HG03108 (cell line): ENCODE measurements around the gene NHP2.
A peak's percentile ranks its signal among the peaks of the same experiment; 100 is the strongest.
"Not testable (repeated sequence)": the region's sequence is repeated elsewhere in the genome, so short reads cannot be mapped to it uniquely, and the experiment has no call there.

ENCODE experiments used
- ATAC-seq: cut with Tn5 transposase; IDR thresholded peaks from one replicate; pipeline ENCODE4 v1.9.1; 2021; ENCODE audit warnings: moderate library complexity; ENCODE audit not compliant: unreplicated experiment

Gene NHP2

DNA sequence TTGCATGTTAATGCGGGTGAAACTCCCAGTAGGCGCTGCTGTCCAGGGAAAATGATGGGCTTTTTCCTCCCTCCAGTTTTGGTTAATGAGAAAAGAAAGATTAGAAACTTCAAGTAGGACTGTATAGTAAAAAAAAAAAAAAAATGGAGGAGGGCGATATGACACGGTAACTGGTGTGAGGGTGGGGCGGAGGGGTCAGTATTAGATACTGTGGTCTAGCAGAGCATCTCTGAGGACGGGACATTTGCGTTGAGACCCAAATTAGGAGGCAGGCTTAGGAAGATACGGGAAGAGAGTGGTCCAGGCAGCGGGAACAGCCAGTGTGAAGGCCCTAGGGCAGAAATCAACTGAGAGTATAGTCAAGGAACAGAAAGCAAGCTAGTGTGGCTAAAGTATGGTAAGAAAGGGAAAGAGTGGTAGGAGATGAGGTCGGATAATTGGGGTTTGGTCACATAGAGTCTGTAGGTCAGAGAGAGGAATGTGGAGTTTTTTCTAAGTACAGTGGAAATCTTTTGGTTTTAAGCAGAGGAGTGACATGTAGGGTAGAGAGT is 22.2 kb downstream of the NHP2 start:
- ATAC-seq: no peak

DNA sequence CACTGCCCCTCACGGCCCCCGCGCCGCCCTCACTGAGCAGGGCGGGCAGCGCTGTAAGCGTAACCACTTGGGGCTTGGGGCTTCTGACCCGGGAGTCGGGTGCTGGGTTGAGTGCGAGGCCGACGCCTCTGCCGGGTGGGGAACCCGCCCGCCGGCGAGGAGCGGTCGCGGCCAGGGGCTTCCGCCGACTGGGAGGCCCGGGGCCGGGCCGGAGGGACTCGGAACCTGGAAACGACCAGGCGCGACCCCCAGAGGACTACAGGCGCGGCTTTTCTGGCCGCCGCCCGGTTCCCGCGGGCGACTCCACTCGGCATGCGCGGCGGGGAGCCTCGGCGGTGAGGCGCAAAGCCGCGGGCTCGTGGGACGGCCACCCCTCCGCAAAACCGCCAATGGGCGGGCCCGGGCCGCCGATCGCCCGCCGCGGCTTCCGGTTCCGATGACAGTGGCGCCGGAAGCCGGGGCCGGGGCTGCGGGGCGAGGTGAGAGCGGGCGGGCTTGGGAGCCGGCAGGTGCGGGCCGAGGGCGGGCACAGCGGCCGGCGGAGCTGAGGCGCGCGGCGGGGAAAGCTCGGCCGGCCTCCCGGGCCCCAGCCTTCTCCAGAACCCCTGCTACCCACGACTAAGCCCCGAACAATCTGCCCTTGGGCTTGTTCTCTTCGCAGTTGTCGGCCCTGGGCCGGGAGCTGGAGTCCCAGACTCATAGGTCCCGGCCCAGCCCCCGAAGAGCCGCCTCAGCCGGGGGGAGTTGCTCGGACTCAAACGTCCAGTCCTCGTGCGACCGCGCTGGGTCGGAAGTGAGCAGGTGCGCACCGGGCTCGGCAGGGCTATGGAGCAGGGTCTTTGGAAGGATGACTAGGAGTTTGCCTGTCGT is 22.9 kb downstream of the NHP2 start, which contains the start of gene RMND5B:
Gene RMND5B (plus strand): TSS at position 439 of the 870 bp plus-strand sequence. CDS start 7,106 bp downstream, outside the sequence.
- peak; percentile 84 for ATAC-seq

DNA sequence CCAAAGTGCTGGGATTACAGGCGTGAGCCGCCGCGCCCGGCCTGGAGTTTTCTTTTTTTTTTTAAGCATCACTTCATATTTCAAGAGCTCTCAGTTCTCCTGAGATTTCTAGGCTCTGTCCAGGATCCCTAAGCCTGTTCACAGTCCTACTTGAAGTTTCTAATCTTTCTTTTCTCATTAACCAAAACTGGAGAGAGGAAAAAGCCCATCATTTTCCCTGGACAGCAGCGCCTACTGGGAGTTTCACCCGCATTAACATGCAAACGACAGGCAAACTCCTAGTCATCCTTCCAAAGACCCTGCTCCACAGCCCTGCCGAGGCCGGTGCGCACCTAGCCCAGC is 23.5 kb downstream of the NHP2 start:
- ATAC-seq: not testable (repeated sequence)

DNA sequence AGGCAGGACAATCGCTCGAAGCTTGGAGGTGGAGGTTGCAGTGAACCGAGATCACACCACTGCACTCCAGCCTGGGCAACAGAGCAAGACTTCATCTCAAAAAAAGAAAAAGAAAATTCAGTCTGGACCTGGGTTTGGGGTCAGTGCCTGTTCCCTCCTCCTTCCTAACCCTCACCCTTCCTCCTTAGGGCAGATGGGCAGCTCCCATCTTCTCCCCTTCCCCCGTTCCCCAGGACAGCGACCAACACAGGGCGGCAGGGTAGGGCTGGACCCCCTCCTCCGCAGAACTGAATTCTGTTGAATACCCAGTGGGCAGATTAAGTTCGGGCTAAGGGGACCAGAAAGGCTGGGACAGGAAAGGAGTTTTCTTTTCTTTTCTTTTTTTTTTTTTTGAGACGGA is 24.4 kb downstream of the NHP2 start:
- no peak for ATAC-seq

DNA sequence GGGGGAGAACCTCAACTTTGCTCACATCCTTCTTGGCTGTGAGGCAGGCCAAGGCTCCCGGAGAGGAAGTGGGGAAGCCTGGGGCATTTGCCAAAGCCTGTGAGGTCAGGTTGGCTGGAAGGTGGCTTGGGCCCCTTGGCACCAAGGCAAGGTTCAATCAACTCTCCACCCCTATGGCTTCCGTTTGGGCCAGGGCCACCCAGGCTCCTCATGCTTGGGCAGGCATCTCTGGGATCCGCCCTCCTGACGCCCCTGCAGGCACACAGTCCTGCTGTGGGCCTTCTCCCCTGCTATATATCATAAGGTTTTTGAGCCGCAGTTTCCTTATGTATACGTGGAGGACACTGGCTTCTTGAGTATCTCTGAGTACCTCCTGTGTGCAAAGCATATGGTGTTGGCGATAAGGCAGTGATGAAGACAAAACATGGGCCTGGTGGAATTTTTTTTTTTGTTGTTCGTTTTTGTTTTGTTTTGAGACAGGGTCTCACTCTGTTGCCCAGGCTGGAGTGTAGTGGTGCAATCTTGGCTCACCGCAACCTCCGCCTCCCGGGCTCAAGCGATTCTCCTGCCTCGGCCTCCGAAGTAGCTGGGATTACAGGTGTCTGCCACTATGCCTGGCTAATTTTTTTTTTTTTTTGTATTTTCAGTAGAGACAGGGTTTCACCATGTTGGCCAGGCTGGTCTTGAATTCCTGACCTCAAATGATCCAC is 26.2 kb downstream of the NHP2 start:
- not testable (repeated sequence) for ATAC-seq

DNA sequence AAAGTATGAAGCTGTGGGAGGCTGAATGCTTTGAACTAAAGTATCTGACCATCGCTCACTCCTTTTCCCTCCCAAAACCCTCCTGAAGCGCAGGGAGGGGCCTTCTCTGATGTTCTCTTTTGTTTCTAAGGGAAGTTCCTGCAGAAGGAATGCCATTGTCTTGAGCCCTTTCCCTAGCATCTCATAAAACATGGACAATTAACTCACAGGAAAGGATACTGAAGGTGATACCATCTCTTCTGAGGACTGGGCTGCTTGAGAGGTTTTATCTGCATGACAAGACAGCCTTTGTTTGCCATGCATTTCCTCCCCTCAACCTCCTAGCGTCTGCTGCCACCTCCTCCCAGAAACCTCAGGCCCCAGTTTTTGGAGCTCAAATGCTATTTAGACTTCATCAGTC is 27.1 kb downstream of the NHP2 start:
- no peak for ATAC-seq

DNA sequence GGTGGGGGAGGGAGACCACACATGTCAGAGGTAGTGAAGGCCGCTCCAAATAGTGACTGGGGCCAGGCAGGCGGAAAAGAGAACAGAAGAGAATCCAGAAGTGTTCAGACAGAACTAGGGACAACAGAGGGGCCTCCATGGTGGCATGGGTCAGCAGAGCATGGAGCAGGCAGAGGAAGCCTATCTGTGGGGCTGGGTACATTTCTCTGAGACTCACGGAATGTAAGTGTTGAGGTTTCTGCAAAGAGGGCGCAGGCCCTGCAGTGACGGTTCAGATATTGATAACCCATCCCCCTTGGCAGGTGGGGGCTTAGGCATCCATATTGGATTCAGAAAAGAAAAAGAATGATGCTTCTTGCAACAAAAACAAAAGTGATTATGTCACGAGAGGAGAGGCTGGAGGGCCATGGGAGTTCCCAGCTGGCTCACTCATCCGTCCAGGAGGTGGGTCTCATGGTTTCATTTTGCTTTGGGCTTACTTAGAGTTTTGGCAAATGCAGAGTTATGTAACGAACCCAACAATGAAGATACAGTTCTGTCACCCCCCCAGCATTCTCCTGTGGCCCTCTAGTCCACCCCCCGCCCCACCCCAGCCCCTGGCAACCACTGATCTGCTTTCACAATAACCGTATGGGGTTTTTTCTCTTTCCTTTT is 28.3 kb downstream of the NHP2 start:
- ATAC-seq: no peak

DNA sequence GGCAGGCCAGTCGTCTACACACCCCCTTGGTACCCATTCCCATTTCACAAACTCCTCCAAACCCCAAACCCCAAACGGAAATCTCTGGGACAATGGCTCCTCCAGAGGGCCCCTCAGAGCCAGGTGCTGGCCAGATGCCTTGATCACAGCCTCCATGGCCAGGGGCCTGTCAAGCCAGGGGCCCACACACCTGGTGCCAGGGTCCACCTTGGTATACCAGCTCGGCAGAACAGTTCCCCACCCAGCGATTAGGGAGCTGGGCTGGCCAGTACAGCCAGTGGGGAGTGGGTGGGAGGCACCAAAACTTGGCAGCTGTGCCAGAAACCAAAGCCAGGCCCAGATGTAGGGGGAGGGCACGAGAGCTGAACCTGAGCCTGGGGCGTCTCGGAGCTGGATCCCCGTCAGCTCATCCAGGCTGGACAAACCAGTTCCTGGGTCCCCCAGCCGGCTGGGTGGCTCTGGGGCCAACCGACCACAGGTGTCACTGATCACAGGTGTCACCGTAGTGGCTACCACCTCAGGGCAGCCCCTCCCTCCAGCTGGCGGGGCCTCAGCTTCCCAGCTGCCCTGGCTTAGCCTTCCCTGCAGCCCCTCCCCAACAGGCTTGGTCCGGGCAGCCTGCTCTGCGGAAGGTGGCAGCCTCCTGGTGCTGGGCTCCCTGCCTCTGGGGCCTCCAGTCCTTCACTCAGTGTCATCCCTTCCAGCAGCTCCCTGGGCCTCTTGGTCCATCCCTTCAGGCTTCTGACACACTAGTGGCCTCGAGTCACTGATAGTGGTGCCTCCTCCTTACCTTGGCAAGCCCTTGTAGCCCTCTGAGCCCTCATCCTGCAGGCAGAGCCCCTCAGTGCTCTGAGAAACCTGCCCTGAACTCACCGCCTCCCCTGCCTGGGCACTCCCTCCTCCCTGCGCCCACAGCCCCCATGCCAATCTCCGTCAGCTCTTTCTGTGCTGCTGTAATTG is 29.4 kb downstream of the NHP2 start:
- no peak for ATAC-seq

DNA sequence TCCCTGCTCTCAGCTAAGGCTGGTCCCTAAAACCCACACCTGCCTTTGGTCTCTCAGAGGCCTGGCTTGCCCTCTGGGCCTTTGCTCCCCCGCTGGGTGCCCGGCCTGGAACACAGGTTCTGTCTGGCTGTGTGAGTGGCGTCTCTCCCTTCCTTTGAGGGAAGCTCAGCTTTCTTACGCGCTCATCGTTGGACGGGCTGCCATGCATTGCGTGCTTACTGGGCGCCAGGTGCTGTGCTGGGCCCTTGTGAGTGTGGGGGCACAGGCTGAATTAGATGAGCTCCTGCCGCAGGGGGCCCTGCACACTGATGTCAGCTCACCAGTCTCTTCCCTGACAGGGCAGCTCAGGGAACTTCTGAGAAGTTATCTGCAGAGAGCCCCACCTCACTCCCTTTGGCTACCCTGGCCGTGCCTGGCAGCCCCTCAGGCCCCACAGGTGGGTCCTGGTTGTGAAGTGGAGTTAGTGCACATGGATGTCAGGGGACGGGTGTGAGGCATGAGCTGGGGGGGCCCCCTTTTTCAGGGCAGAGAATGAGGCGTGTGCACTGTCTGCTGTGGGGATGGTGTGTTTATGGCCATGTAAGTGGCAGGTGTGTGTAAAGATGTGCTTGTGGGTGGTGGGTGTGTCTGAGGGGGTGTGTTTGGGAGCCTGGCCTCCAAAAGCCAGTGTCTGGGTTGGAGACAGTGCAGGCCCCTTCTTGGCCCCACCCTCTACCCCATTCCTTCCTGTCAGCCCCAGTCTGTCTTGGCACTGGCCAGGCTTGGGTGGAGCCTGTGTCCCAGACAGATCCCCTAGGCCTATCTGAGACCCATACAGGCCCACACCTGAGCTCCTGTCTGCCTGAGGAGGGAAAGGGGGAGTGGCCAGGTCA is 30.4 kb downstream of the NHP2 start:
- ATAC-seq: no peak

DNA sequence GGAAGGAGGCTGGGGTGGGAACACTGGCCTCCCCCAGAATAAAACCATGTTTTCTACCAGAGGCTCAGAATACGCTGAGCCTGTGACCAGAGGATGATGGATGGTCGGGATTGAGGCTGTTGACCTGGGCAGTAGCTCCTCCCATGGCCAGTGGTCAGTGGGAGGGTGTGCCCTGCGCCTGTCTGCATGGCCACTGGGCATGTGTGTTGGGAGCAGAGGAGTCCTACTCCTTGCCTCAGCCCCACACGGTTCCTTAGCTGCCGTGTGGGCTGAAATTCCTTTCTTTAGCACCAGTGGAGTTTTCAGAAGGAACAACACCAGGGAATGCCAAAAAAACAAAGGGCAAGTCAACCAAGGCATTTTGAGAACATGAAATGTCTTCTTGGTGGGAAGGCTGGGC is 31.3 kb downstream of the NHP2 start:
- ATAC-seq: no peak

DNA sequence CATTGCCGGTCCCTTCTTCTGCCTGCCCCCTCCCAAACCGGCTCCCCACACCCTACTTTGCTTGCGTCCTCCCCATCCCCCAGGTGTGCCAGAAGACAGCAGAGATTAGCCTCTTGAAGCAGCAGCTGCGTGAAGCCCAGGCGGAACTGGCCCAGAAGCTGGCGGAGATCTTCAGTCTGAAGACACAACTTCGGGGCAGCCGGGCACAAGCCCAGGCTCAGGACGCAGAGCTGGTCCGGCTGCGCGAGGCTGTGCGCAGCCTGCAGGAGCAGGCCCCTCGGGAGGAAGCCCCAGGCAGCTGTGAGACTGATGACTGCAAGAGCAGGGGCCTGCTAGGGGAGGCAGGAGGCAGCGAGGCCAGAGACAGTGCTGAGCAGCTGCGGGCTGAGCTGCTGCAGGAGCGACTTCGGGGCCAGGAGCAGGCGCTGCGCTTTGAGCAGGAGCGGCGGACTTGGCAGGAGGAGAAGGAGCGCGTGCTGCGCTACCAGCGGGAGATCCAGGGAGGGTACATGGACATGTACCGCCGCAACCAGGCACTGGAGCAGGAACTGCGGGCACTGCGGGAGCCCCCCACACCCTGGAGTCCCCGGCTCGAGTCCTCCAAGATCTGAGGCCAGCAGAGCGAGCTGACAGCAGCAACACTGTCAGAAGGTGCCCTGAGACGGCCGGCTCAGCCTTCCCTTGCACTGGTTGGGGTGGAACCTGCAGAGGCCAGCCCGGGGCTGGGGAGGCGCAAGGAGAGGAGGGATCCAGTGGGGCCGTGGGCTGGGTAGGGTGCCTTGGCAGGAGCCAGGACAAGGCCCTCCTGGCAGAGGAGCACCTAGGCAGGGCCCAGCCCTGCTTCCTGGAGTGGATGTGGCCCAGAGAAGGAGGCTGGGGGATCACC is 32.1 kb downstream of the NHP2 start:
- ATAC-seq: no peak

DNA sequence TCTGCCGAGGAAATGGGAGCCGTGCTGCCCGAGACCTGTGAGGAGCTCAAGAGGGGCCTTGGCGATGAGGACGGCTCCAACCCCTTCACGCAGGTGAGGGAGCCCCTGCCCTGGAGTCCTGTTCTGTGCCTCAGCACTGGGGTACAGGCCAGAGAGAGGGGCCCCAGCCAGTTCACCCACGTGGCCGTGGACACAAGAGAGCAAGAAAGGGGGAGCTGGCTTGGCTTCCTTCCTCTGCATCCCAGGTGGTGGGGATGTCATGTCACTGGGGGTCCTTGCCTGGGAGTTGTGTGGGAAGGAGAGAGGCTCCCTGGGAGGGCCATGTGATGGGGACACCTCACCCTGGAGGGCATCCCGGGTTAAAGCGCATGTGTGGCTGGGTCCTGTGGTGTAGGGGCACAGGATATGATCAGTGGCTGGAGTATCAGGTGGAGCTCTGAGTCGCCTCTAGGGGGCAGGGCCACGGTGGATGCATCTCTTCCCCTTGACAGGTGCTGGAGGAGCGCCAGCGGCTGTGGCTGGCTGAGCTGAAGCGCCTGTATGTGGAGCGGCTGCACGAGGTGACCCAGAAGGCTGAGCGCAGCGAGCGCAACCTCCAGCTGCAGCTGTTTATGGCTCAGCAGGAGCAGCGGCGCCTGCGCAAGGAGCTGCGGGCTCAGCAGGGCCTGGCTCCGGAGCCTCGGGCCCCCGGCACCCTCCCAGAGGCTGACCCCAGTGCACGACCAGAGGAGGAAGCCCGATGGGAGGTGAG is 32.9 kb downstream of the NHP2 start:
- peak; percentile 64 for ATAC-seq

DNA sequence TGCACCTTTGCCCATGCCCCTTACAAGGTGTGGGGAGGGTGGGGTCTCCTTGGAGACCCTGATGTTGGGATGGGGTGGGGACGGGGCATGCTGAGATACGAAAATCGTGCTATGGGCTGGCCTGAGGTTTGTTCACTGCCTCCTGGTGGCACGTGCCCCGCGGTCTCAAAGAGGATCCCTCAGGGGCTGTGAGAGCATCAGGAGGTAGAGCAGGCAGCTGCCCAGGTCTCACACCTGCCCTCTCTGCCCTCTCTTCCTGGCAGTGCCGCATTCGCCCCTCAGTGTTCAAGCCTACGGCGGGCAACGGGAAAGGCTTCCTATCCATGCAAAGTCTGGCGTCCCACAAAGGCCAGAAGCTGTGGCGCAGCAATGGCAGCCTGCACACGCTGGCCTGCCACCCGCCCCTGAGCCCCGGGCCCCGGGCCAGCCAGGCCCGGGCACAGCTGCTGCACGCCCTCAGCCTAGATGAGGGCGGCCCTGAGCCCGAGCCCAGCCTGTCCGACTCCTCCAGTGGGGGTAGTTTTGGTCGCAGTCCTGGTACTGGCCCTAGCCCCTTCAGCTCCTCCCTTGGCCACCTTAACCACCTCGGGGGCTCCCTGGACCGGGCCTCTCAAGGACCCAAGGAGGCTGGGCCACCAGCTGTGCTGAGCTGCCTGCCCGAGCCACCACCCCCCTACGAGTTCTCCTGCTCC is 33.6 kb downstream of the NHP2 start:
- no peak for ATAC-seq

DNA sequence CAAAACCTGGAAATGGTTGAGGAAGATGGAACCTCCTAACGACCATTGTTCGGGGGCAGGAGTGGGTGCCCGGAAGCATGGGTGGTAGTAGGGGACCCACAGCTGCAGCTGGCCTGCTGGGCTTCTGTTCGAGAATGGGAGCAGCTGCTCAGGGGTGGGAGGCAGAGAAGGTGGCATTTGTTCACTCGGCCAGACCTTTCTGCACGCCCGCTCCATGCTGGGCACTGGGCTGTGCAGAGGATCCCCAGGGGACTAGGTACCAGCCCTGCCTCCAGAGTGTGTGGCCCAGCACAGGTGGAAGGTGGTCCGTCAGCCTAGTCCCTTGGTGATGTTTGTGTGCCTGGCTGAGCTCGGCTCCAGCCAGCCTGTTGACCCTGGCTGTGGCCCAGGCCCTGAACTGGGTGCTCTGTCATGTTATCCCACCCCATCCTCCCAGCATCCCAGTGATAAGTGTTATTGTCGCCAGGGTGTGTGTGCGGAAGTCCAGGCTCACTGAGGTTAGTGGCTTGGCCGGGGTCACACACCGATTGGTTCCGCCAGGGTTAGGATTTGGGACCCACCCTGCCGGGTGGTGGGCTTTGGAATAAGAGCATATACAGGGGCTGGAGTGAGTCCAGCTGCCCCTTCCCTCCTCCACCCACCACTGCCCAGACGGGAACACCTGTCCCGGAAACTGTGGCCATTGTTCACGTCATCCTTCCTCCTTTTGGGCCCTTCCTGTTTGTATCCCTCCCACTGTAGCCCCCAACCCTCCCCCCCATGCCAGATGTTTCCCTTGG is 35.6 kb downstream of the NHP2 start:
- ATAC-seq: no peak

DNA sequence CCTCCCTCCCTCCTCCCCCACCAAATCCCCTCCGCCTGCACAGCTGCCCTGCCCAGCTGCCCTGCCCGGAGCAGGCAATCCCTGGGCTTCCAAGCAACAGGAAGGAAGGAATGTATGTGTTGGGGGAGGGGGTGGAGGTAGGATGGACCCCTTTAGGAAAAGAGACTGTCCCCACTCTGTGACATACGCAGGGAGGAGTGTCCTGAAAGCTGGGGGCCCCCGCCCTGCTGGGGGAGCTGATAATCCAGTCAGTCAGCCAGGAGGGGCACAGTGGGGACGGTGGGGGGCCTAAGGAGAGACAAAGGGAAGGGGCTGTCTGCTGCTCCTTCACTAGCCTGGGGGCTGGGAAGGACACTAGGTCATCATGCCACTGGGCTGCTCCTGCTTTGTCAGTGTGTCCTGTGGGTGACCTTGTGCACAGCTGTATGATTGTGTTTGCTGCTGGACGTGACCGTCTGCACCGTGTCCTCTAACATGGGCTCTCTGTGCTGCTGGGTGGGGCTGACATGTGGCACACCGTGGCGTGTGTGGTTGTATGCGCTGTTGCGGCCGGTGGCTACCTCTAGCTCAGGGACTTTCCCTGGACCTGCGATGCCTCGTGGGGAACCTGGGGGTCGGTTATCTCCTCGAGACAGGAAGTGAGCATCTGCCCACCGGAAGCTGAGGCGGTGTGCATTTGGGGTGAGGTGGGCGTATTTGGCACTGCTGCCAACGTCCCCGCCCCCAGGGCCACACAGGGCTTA is 37.4 kb downstream of the NHP2 start:
- ATAC-seq: peak; percentile 43

DNA sequence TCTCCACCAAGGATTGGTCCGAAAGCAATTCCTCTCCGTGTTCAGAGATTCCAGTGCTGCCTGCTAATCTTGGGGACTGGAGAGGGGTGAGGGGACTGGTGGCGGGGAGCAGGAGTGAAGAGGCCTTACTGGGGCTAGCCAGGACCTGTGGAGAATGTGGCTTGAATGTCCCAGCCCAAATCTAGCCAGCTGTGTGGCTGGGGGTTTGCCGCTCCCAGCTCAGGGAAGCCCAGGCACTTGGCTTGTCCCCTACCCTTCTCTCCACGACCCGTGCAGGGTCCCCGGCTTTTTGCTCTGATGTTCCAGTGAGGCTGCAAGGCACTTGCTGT is 37.9 kb downstream of the NHP2 start:
- ATAC-seq: no peak
